NCI-H2196 treated with DMSO at 0.1 percent for 48 hours (cell line): Measurements from ENCODE around the gene CACNA1D.
"Not testable (repeated sequence)": the region's sequence is repeated elsewhere in the genome, so short reads cannot be mapped to it uniquely, and the experiment has no call there.

Experiments used
- DNase-seq: peaks from one replicate; lab custom pipeline; 2025; ENCODE audit not compliant: unreplicated experiment; lab: John Stamatoyannopoulos, UW

The CACNA1D gene

GRCh38 chr3:53493963-53494791, at the start of gene CACNA1D:
CACNA1D (plus strand) TSS chr3:53494611; CDS start chr3:53495167, 556 bp downstream.
- DNase-seq: no peak

GRCh38 chr3:53457068-53457467, 37.3 kb upstream of the CACNA1D start:
- no peak for DNase-seq

GRCh38 chr3:53460326-53460725, 34.1 kb upstream of the CACNA1D start:
- DNase-seq: no peak

- DNase-seq: no peak
Measured at GRCh38 chr3:53464424-53464823, 30.0 kb upstream of the CACNA1D start.

GRCh38 chr3:53469758-53470157, 24.7 kb upstream of the CACNA1D start:
- DNase-seq: not testable (repeated sequence)

GRCh38 chr3:53473422-53473821, 21.0 kb upstream of the CACNA1D start:
- DNase-seq: no peak

- DNase-seq: not testable (repeated sequence)
Measured at GRCh38 chr3:53476372-53476771, 18.0 kb upstream of the CACNA1D start.

- DNase-seq: not testable (repeated sequence)
Measured at GRCh38 chr3:53477689-53478088, 16.7 kb upstream of the CACNA1D start.

GRCh38 chr3:53478166-53478830, 16.1 kb upstream of the CACNA1D start:
- no peak for DNase-seq

GRCh38 chr3:53478921-53479664, 15.3 kb upstream of the CACNA1D start:
- no peak for DNase-seq

GRCh38 chr3:53482227-53482626, 12.2 kb upstream of the CACNA1D start:
- DNase-seq: no peak

- no peak for DNase-seq
Measured at GRCh38 chr3:53483821-53484220, 10.6 kb upstream of the CACNA1D start.

- DNase-seq: no peak
Measured at GRCh38 chr3:53484984-53485383, 9.4 kb upstream of the CACNA1D start.

- DNase-seq: no peak
Measured at GRCh38 chr3:53485675-53486403, 8.6 kb upstream of the CACNA1D start.

GRCh38 chr3:53486961-53487654, 7.3 kb upstream of the CACNA1D start:
- no peak for DNase-seq

GRCh38 chr3:53489386-53489785, 5.0 kb upstream of the CACNA1D start:
- DNase-seq: no peak

GRCh38 chr3:53489787-53490458, 4.5 kb upstream of the CACNA1D start:
- DNase-seq: no peak

GRCh38 chr3:53490459-53490968, 3.9 kb upstream of the CACNA1D start:
- DNase-seq: no peak

- DNase-seq: no peak
Measured at GRCh38 chr3:53491276-53491675, 3.1 kb upstream of the CACNA1D start.

- DNase-seq: no peak
Measured at GRCh38 chr3:53493595-53493962, 832 bp upstream of the CACNA1D start.
